Hypothalamus (tissue), 51 donors: ENCODE results near the gene NSD2.

Experiments used
- DNase-seq, 51 donors: peaks; one replicate each; lab custom pipeline; 2025; lab: John Stamatoyannopoulos, UW

Gene NSD2

DNA sequence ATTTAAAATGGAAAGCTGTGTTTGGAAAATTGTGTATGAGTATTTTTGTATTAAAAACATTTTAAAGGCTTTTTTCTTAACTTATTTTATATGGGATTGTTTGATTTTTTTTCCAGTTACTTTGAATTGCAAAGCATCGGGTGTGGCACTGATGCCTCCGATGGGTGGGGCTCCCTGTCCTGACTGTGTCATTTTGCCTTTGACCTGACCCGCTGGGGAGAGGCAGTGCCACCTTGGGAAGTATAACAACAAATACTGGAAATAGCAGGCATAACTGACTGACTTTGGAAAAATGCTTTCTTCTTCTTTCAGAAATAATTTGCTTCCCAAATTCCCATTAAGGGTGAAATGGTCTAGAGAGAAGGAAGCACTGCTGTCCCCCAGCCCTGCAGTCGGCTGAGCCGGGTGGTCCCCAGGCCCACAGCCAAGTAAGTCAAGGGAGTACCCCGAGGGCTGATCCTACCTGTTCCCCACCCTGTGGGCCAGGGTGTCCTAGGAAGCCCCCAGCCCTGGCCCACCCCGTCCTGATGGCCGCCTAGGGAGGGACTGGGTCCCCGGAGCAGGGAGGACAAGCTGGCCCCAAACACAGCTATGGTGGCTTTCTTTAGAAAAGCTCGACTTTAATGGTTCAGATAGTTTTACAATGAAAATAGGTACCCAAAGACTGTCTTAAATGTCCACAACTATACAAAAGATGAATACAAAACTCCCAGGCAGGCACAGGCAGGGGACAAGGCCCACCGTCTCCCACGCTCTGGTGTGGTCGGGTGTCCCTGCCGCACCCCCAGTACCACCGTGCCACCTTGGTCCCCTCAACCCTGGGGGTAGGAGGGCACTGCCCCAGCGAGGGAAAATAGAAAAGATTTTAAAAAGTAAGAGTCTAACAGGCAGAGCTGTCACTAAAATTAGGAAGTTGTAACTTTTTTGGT is 111.2 kb downstream of the NSD2 start:
- no peak for DNase-seq

DNA sequence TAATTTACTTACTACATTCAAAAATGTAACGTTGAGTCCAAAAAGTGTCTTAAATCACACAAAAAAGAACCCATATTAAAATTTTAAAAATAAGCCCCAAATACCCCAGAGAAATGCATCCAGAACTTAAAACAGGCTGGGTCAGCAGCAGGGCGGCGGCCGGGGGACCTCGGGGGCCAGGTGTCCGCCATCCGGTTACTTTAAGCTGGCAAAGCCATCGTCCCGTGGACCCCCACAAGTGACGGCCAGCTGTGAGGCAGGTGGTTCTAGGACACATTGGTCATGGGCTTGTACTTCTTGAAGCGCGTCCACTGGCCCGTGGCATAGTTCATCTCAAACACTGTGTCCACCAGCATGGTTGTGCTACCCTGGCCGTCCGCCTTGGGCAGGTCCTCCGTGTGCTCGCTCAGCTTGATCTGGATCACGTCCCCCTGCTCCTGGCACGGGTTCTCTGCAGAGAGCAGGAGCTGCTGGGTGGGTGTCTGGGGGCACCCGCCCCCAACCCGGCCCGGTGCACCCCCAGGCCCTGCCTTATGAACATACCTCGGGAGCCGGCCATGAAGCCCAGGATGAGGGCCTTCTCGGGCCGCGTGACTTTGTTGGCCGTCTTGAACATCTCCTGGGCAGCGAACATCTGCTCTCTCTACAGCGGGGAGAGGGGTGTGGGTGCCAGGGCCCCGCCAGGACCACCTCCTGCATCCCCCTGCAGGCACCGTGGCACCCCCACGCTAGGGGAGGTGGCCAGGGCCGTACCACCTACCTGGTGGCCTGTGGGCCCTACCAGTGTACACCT is 112.1 kb downstream of the NSD2 start:
- no peak for DNase-seq

DNA sequence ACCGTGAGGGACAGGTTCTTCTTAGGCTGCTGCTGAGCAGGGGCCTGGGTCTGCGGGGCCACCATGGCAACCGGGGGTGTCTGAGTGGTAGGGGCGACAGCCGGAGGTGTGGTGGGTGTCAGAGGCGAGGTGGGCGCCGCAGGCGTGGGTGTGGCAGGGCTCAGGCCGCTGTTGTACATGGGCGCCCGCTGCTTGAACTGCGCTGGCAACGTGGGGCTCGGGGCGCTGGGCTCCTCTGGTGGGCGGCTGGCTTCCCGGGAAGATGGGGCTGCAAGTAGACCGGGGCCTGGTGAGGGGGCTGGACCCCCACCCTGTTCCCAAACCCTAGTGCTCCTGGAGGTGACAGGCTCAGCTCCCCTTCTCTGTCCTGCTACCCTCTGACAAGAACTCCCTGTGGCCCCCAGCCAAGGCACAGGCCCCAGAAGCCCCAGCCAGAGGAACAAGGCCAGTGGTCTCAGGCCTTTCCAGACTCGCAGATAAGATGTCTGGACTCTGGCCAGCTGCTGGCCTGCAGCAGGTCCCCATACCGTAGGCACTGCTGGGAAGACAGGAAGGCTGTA is 112.7 kb downstream of the NSD2 start:
- no peak for DNase-seq

DNA sequence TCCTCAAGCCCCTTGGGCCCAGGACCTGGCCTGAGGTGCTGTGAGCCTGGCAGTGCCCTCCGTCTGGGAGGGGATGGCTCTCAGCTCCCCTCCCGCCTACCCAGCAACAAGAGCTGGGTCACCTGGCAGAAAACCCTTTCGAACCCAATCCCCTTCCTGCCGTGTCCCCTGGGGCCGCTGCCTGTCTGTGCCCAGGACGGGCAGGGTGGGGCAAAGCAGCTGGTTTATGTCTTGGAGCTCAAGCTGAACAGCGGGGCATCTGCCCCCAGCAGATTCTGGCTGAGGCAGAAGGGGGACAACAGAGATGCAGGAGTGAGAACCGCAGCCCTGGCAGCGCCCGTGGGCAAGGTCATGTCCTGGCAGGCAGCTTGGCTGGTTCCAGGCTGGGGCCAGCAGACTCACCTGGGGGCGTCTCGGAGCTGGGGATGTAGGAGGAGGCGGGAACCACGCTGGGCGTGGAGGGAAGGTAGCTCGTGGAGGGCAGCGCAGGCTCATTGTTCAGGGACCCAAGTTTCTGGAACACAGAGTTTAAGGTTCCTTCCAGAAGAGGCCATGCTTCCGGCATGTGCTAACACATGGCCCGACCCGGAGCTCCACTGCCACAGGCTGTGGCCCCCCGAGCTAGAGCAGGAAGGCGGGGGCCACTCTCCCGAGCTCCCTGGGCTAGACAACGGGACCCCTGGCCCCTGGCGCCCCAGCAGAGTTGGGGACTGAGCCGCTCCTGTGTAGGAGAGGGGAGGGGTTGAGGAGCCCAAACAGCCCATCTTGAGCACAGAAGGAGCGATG is 113.4 kb downstream of the NSD2 start:
- no peak for DNase-seq

DNA sequence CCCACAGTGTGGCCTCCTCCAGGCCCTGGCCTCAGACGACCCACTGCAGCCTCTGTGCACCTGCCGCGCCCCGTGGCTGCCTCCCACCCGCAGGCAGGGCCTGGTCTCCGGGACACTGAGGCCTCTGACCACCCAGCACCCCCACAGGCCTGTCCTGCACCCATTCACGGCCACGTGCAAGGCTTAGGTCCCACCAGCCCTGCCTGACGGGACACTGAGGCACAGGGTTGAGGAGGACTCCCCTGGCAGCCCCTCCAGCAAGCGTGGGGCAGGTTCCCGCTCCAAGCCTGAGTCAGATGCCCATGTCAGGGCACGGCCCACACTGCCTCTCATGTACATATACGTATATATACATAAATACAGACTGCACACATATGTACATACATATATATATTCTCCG is 114.1 kb downstream of the NSD2 start:
- no peak for DNase-seq

DNA sequence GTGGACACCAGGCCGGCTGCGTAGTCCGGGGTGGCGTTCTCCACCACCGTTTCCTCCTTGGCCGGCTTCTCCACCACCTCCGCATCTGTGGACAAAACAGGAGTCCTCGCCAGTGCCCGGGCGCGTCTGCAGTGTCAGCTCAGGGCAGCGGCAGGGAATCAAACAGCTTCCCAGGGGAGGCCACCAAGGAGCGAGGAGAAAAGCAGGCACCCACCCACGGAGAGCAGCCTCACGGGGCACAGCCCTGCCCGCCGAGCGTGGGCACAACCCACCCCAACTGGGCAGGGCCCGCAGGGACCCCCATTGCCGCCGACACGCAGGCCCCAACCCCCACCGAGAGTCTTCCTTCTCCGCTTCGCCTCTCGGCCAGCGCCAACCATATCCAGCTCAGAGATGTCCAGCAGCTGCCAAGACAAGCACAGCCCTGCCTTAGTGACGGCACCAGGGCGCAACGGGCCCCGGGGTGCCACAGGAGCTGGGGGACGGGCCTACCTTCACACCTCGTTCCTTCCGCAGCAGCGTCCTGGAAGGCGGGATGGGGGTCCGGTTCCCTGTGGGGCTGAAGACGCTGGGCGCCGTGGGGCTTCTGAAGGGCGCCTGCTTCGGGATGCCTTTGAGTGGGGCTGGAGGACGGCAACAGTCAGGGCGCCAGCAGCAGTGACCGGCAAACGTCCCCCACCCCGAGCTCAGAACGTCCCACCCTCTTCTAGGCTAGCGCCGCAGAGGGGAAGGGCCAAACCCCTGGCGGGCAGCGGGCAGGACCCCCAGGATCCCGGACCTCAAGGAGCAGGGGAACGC is 114.8 kb downstream of the NSD2 start:
- no peak for DNase-seq

DNA sequence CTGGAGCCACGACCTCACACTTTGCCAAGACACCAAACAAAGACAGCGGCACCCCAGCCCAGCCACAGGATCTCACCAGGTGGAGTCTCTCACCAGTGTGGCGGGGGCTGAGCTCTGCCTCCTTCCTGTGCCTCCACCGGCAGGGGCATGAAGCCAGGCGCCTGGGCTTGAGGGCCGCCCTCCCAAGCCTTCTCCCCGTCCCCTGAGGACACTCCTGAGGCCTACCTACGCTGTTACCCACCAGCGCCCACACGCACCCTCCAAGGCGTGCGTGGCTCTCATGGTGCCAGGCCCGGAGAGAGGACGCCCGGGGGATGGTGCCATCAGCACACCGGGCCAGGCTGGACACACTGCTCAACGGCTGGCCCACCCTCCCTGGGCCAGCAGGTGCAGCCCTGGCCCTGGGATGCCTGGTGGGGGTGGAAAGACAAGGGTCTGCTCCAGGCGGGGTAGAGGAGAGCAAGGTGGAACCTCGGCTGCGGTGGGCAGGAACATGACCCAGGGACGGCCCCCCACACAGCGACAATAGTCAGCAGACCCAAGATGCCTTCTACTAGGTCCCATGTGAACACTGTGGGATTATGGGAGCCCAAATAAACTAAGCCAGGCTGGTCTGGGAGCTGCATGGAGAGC is 115.5 kb downstream of the NSD2 start:
- DNase-seq: no peak

DNA sequence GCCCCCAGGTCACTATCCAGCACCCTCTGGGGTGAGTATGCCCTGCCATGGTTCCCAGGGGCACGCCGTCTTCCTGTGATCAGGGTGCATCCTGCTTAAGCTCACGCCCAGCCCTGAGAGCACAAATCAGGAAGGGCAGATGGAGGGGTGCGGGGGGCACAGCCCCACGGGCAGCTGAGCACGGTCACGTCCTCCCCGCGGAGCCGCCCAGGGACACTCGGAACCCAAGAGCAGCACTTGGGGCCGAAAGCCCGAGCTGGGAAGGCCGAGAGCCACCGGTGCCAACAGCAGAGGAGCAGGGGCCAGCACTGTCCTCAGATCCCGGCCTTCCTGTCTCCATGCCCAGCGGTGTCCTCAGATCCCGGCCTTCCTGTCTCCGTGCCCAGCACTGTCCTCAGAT is 116.1 kb downstream of the NSD2 start:
- DNase-seq: no peak

DNA sequence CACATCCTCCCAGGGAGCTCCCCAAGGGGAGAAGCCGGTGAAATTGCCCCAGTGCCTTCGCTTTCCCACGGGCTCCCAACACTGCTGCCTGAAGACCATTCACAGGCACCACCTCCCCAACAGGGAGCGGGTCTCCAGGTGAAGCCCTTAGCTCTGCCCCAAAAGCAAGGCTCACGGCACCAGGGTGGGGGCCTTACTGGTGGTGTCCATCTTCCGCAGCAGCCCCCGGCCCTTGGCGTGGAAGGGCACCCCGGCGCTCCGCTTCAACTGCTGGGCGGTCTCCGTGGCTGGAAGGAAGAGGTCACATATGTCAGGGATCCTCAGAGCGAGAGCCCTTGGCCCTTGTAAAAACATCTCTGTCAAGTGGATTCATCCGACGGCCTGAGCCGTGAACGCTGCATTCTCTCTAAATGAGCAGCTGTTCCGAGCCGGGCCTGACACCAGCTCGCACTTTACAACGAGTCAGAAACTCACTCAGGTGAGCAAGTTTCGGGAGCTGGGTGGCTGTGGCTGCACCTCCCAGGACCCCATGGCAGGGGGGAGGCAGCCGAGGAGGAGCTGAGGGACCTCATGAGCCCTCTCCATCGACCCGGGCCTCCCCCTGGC is 116.6 kb downstream of the NSD2 start:
- no peak for DNase-seq

DNA sequence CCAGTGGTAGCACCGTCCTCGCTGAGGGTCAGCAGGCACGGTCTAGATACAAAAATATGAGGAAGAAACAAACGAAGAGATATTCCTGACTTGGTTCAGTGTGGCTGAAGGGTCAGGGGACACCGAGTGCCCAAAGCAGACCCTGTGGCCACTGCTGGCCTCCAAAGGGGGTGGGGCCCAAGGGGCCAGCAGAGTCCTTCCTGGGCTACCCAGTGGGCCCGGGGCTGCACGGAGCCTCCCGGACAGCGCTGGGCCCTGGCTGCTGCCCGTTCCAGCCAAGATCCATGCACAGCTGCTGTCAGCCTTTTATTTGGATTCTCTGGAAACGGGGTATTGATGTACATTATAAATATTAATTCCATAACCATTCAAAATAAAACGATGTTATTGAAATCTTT is 117.1 kb downstream of the NSD2 start:
- DNase-seq: no peak

DNA sequence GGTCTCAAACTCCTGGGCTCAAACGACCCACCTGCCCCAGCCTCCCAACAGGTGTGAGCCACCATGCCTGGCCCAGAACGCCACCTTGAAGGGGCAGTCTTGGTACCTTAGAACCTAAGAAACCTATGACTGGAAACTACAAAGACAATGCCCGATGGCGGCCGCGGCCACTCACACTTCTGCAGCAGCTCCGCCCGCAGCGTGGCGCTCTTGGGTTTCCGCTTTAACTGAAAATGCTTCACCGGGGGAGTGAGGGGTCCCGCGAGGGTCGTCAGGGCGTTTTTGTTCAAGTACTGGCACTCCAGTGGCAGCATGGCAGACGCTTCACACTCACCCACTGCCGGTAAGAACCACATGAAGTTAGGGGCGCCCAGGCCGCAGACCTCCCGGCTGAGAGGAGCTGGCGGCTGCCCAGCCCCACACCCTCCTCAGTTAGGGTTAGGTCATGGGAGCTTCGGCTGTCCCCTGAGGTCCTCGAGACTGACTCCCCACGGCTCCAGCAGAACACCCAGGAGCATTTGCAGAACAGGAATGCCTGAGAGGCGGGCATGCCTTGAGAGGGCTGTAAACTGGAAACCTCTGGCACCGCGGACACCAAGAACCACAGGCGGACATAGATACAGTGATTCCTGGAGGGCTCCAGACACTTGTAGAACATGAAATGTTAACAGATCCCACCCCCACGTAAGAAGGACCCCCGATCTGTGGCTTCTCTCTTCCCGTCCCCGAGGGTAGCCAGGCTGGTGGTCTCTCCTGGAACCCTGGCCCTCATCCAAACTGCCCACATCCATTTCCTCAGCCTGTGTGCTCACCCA is 118.5 kb downstream of the NSD2 start:
- DNase-seq: no peak

DNA sequence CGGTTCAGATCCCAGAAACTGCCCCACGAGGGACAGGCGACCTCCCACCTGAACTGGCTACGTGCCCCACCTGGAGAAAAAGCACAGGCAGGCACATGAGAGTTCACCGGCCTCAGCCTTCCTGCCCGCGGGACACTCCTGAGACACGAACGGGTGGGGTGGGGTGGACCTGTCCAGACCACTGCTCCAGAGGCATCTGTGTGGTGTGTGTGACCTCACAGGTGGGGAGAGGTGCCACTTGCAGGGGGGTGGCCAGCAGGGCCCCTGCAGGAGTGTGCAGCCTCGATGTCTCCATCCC is 119.1 kb downstream of the NSD2 start:
- DNase-seq: no peak

DNA sequence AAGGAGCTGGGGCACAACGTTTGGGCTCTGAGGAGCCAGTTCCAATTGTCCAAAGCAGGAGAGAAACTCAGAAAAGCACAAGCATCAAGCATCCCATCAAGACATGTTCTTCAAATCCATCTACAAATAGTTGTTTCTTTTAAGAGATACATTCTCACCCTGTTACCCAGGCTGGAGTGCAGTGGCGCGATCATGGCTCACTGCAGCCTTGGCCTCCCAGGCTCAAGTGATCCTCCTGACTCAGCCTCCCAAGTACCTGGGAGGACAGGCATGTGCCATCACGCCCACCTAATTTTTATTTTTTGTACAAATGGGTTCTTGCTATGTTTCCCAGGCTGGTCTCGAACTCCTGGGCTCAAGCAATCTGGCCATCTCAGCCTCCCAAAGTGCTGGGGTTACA is 119.5 kb downstream of the NSD2 start:
- DNase-seq: no peak

DNA sequence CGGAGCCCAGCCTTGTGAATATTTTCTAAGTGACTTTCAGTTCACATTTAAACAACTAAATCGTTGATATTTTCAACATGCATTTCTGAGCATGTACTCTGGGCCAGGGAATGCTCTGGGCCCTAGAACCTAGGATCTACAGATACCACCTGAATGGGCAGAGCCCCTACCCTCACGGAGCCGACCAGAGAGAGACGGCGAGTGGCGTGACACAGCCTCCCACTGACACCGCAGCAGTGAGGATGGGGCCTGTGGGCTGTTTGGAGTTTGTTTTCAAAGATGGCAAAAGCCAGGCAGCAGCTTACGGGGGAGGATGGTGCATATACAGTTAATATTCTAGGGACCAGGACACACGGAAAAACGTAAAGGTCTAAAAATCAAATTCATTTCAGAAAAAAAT is 119.9 kb downstream of the NSD2 start:
- no peak for DNase-seq

DNA sequence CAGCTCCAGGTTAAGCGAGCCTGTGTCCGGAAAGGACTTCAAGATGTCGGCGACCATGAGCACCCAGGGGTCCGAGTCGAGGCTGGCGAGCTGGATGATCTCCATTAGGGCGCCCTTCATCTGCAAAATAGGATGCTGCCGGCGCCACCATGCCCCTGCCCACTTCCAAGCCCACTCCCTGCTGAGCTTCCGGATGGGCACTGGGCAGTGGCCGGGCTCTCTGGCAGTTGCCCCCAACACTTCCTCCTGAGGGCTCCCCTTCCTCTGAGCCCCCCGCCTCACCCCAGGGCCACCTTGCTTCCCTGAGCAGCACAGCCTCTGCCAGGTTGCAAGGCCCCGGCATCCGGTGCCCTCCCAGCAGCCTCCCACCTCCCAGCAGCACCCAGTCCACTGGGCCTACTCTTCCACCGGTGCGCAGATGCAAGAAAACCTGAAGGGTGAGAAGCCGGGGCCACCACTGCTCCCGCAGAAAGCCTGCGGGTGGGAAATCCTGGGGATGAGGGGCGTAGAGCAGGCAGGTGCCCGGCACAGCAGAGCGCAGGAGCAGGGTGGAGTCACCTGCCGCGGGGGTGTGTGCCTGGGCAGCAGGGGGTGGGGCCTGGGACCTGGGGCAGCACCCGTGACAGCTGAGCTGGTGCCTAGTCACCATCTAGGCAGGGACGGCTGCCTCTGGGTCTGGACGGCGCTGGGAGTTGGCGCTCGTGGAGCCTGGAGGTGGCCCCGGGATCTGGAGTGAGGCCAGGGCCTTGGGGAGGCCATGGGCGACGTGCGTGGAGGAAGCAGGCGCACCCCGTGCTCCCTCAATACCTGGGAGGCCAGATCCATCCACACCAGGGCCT is 120.6 kb downstream of the NSD2 start:
- no peak for DNase-seq

DNA sequence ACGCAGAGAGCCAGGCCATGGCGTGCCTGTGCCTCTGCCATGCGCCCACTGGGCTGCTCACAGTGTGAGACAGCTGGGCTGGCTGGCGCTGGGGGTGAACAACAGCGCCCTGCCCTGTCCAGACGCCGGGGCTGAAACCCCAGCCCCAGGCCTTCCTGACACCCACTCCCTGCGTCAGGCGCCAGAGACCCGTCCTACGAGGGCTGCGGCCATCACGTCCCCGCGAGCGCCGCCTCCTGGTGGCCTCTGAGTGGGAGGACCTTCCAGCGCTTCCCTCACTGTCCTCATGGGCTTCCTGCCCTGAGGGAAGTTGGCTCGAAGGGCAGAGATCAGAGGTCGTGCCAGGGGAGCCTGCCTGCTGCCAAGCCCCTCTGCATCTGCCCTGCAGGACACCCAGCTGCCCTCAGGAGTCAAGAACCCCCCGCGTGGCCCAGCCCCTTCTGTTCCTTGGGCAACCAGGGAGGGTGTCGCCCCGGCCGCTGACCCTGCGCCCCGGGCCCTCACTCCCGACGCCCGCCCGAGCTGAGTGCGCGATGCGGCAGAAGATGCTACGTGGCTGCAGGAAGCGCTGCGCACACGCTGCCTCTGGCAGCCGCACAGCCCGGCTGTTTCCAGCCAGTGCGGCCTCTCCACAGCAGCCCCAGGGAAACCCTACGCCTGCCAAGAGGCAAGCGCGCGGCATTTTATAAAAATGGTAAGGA is 121.4 kb downstream of the NSD2 start:
- DNase-seq: no peak

DNA sequence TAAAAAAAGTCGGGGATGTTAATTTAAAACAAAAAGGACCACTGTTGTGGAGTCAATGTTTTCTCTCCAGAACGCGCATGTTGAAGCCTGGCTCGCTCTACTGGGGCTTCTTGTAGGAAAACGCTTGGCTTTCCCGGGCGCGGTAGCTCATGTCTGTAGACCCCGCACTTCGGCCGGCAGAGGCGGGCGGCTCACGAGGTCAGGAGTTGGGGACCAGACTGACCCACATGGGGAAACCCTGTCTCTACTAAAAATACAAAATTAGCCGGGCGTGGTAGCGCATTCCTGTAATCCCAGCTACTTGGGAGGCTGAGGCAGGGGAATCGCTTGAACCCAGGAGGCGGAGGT is 122.0 kb downstream of the NSD2 start:
- DNase-seq: no peak
